HG02973 (cell line): ENCODE results near the gene EBLN1.
A peak's percentile ranks its signal among the peaks of the same experiment; 100 is the strongest.

ENCODE experiments used
- ATAC-seq: cut with Tn5 transposase; IDR thresholded peaks from one replicate; pipeline ENCODE4 v1.9.1; 2021; ENCODE audit warnings: moderate library complexity; ENCODE audit not compliant: unreplicated experiment

The EBLN1 gene

GRCh38 chr10:22217842-22218241, at the start of gene EBLN1:
Gene EBLN1 (minus strand): TSS chr10:22218015. CDS start chr10:22209983, 8,032 bp downstream.
- no peak for ATAC-seq

- no peak for ATAC-seq
Measured at GRCh38 chr10:22265839-22266537, 48.2 kb upstream of the EBLN1 start.

DNA sequence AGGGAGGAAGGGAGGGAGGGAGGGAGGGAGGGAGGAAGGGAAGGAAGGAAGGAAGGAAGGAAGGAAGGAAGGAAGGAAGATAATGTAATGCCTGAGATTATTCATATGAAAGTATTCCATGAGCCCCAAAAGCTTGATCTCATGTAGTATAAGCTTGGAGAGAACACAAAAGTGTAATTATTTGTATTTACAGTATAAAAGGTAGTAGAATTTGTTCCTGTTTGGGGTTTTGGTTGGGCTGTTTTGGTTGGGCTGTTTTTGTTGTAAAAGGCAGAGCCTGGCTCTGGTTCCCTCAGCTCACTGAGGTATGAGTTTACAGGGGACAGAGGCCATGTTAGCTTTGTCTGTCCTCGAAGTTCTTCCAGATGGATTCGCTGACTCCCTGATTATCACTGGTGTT, 45.3 kb upstream of the EBLN1 start:
- ATAC-seq = no peak

DNA sequence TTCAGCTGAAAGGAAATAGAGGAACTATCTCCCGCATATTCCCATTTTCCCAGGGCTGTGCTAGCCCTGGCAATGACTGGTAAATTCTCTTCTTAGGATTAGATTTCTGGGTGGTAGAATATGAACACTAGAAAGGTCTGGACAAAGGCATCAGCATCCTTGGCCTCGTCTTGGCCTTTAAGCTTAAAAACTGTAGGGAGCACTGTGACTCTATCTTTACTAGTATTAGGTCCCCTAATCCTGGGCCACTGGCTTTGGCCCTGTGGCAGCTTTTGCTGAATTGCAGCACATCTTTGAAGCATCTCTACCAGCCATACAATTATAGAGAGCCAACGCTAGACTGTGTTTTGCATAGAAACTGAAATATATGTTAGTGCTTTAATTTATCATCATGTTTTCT, 41.5 kb upstream of the EBLN1 start:
- ATAC-seq = no peak

GRCh38 chr10:22258471-22258870, 40.7 kb upstream of the EBLN1 start:
- no peak for ATAC-seq

- ATAC-seq = no peak
Measured at GRCh38 chr10:22253580-22253882, 35.7 kb upstream of the EBLN1 start.

- ATAC-seq = peak; percentile 30
Measured at GRCh38 chr10:22252801-22253579, 35.2 kb upstream of the EBLN1 start.

GRCh38 chr10:22252224-22252800, 34.5 kb upstream of the EBLN1 start:
- ATAC-seq = peak; percentile 61

GRCh38 chr10:22251751-22252223, 34.0 kb upstream of the EBLN1 start:
- peak; percentile 46 for ATAC-seq

GRCh38 chr10:22250897-22251660, 33.3 kb upstream of the EBLN1 start:
- no peak for ATAC-seq

DNA sequence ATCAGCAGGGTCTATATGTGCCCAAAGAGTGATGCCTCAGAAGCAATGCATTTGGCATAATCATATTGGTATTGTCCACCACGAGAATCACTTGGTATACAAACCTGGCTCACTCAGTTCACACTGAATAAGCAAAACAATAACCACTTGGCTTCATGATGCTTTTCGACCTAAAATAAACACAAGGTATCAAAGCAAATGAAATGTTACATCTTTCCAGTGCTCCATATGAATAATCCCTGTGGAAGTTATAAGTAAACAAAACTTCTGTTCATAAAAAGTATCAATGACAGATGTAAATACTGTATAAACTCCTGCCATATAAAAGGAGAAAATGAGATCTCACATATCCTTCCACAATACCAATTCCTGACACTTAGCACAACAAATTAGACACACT, 29.8 kb upstream of the EBLN1 start:
- ATAC-seq = no peak

DNA sequence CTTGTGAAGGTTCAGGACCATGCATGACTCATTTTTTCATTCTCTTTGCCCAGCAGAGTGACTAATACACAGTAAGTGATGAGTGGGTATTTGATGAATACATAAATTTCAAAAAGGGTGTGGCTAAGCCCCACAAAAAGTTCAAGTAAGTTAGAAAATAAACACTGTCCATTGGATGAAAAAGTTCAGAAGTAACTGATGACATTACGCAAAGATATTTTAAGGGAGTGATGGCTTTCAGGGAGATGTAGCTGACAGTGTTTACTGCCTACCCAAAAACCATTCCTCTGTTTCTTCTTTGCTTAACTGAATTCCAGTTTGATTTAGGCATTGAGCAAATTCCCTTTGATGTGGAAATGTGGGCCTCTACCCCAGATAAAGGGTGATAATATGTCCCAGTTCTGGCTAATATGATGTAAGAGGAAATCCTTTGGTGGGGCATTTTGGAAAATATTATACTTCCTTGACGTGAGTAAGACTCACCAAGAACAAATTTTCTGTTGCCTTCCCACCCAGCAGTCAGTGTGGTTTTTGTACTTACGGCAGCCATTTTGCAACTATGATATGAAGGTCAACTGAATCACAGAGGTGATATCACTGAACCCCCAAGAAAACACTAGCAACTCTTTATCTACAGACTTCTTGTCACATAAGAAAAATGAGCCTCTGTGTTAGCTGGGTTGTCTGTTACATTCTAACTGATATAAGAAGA, 29.0 kb upstream of the EBLN1 start:
- ATAC-seq = no peak

- no peak for ATAC-seq
Measured at GRCh38 chr10:22245567-22245966, 27.8 kb upstream of the EBLN1 start.

DNA sequence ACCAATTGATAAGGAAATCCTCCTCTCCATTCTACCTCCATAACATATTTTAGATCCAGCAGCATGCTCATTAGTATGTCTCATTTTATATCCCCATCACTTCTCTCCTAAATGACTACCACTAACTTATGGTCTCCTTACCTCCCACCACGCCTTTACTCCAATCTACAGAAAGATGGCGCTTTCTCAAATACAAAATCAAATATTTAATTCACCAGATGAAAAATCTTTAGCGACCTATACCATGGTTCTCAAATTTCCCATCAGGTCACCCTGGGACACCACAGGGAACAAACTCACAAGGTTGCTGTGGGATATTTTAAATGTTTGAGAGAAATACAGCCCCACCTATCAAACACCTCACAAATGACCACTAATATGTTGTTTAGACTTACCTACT, 27.0 kb upstream of the EBLN1 start:
- no peak for ATAC-seq

DNA sequence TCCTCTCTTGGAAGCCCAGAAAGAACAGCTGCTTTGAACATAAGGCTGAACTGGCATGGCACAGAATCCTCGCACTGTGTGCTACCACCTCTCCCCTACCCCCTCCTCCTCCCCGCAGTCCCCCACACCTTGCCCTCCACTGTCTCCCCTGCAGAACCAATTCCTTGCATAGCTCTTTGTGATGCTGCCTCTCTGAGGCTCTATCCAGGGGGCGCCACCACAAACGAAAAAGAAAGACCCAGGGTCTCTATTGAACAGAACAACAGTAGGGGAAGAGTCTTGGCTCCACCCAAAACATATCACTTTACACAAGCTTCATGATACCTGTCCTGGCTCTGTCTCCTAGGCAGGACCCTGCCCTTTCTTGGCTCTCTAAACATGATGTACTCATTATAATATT, 26.2 kb upstream of the EBLN1 start:
- no peak for ATAC-seq

DNA sequence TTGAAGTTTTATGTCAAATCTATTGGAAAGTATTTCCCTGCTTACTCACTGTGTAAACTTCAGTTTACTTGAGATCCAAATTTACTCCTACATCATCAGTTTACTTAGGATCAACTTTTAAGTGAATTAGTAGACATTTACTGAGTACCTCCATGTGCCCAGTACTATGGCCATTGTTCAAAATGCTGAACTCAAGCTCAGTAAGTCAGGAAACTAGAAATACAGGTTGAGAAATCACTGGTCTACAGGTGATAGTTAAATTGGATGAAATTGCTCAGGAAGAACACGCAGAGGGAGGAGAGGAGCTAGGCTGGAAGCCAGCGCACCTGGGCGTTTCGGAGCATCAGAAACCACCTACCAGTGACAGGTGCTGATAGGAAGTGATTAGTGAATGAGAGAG, 25.5 kb upstream of the EBLN1 start:
- ATAC-seq = no peak

DNA sequence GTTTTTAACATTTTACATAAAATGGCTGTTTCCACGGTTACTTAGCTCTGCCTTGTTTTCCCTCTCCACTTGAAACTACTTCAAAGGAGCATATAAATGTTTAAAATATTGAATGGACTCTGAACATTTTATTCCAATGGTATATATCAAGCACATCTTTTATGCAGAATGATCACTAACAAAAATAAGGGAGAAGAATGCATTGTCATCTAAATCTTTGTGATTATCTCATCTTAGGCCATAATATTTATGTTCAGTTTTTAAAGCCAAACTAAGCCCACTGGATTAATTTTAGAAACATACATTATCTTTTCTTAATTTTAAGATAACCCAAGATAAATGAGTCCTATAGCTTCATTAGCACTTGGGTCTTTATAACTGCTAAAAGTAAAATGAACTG, 13.4 kb upstream of the EBLN1 start:
- ATAC-seq = no peak

DNA sequence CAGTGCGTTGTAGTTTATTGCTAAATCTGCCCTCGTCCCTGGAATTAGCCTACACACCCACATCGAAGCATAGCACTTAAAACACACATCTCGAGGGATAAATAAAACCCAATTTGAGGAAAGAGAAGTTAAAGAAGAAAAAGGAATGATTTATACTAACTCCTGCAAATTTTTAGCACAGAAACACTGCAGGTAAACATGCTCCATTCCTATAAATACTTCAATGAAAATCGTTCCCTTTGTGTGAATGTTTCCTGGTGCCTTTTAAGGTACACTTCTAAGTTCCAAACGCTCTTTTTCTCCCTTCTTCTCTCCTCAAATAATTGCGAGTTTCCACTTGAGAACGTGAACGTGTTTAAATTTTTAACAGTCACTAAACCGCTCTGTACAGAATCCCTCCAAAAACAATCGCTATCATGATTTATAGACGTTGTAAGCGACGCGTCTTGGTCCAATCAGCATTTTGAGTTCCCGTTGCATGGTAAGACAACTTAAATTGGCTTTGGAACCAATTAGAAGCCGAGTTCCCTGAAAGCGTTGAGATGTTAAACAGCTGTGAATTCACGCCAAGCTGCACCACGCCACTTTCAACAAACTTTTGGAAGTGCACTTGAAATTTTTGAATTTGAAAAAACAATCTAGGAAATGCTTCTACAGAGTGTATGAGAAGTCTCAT, 12.5 kb upstream of the EBLN1 start:
- ATAC-seq = no peak

DNA sequence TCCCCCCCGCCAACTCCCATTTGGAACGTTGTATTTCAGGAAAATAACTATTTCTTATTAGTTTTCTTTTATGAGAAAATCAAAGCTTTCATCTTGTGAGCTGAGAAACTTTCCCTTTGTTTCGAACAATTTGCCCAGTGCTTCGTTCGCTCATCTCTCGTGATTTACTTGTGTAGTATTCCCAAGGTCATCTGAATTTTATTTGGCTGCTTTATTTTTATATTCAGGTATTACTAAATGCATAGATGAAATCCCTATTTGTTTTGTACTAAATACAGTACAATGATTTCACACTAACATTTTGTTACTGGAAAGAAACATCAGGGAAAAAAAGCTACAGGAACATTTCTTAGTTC, 12.0 kb upstream of the EBLN1 start:
- ATAC-seq = no peak
